Karpas-422 (cell line): ENCODE results near the gene RCAN3. TPM values are rescaled to one million over a fixed set of nuclear protein-coding genes. Genes with fewer than 3 reads are reported as not detected.
"Not testable (repeated sequence)": the region's sequence is repeated elsewhere in the genome, so short reads cannot be mapped to it uniquely, and the experiment has no call there.

Source experiments
- DNase-seq: peaks from one replicate; pipeline ENCODE4 v3.0.0-alpha.2; 2015
- H2AFZ ChIP-seq: fragments of 200-600 bp; sonication (generic); 2 replicates; pipeline ENCODE4 v1.6.1; 2014; ENCODE audit warnings: antibody characterized with exemption, low read length, mixed read lengths
- H3K27ac ChIP-seq: fragments of 200-600 bp; sonication (generic); 2 replicates; pipeline ENCODE4 v1.5.1; 2014; ENCODE audit warnings: mild to moderate bottlenecking, low read length, moderate library complexity
- H3K27me3 ChIP-seq: fragments of 200-600 bp; sonication (generic); 2 replicates; pipeline ENCODE4 v1.6.1; 2014; ENCODE audit warnings: low read length, mixed read lengths
- H3K36me3 ChIP-seq: fragments of 200-600 bp; sonication (generic); 2 replicates; pipeline ENCODE4 v1.6.1; 2014; ENCODE audit warnings: low read length, mixed read lengths; ENCODE audit not compliant: insufficient read depth
- H3K4me1 ChIP-seq: fragments of 200-600 bp; sonication (generic); 2 replicates; pipeline ENCODE4 v1.6.1; 2014; ENCODE audit warnings: mild to moderate bottlenecking, low read length, mixed read lengths
- H3K4me2 ChIP-seq: fragments of 200-600 bp; sonication (generic); 2 replicates; pipeline ENCODE4 v1.6.1; 2014; ENCODE audit warnings: low read length, low read depth, mild to moderate bottlenecking; ENCODE audit not compliant: poor library complexity, severe bottlenecking
- H3K4me3 ChIP-seq: fragments of 200-600 bp; sonication (generic); 2 replicates; pipeline ENCODE4 v1.5.1; 2014; ENCODE audit warnings: mild to moderate bottlenecking, antibody characterized with exemption, low read length, mixed read lengths
- H3K79me2 ChIP-seq: fragments of 200-600 bp; sonication (generic); 2 replicates; pipeline ENCODE4 v1.6.1; 2014; ENCODE audit warnings: mild to moderate bottlenecking, low read length, mixed read lengths
- H3K9ac ChIP-seq: fragments of 200-600 bp; sonication (generic); 2 replicates; pipeline ENCODE4 v1.6.0; 2014; ENCODE audit warnings: low read length
- H3K9me2 ChIP-seq: fragments of 200-600 bp; sonication (generic), shearing (Covaris generic); replicated peaks from 2 replicates; pipeline ENCODE4 v1.6.0; 2014; ENCODE audit warnings: mild to moderate bottlenecking, low read length, moderate library complexity; ENCODE audit not compliant: insufficient read depth
- H3K9me3 ChIP-seq: fragments of 300-700, 200-600 bp; sonication (generic); 2 replicates; pipeline ENCODE4 v1.6.1; 2014; ENCODE audit warnings: low read length, mixed read lengths
- H4K20me1 ChIP-seq: fragments of 200-600 bp; sonication (generic); 2 replicates; pipeline ENCODE4 v1.6.1; 2014; ENCODE audit warnings: mild to moderate bottlenecking, antibody characterized with exemption, low read length, low read depth; ENCODE audit not compliant: insufficient read depth
- total RNA-seq: library from RNA; depleted of rRNA; stranded (reverse); fragments of >200 nt; shearing (Covaris generic); gene quantifications from 2 replicates; pipeline ENCODE4 v1.2.3, GENCODE V29; 2014; ENCODE audit warnings: low replicate concordance

RCAN3 gene
- total RNA-seq, 1 experiment from 2014 or later, result 4.8 TPM

- Histone ChIP-seq H3K4me1 (no peaks in the 10 kb centered on the region), H3K27me3 (no peaks in the 10 kb centered on the region), H4K20me1 (no peaks in the 10 kb centered on the region), H2AFZ (no peak overlapping the region), H3K4me3 (no peak overlapping the region), H3K9ac (no peak overlapping the region), H3K27ac (no peak overlapping the region), H3K9me2 (no peaks in the 10 kb centered on the region), H3K79me2 (no peaks in the 10 kb centered on the region), H3K36me3 (no peaks in the 10 kb centered on the region), H3K4me2 (no peak overlapping the region), H3K9me3 (no peaks in the 10 kb centered on the region)
- no peak for DNase-seq
Measured at GRCh38 chr1:24528744-24529143, 26.1 kb downstream of the RCAN3 start.

- H4K20me1 ChIP-seq, DNase-seq, H3K9me3 ChIP-seq, H3K4me2 ChIP-seq, H3K9me2 ChIP-seq, H3K4me1 ChIP-seq, H3K79me2 ChIP-seq, H3K4me3 ChIP-seq, H3K27ac ChIP-seq, H3K27me3 ChIP-seq, H2AFZ ChIP-seq, H3K36me3 ChIP-seq, H3K9ac ChIP-seq: not testable (repeated sequence)
Measured at GRCh38 chr1:24529292-24529691, 26.7 kb downstream of the RCAN3 start.

GRCh38 chr1:24535021-24535424, 32.4 kb downstream of the RCAN3 start:
- no peaks in the 10 kb centered on the region for H3K9me2 ChIP-seq
- H3K9me3 ChIP-seq, result no peaks in the 10 kb centered on the region
- peak overlapping the region; percentile 66 for H3K4me3 ChIP-seq
- H3K4me2 ChIP-seq, result peak overlapping the region; percentile 85
- DNase-seq, result peak; percentile 77
- no peaks in the 10 kb centered on the region for H3K79me2 ChIP-seq
- peak overlapping the region; percentile 80 for H2AFZ ChIP-seq
- peak overlapping the region; percentile 86 for H3K27ac ChIP-seq
- H3K9ac ChIP-seq, result peak overlapping the region; percentile 71
- H3K36me3 ChIP-seq, result no peaks in the 10 kb centered on the region
- no peaks in the 10 kb centered on the region for H4K20me1 ChIP-seq
- H3K27me3 ChIP-seq, result no peaks in the 10 kb centered on the region
- H3K4me1 ChIP-seq, result peaks cover 42% of the 10 kb centered on the region

GRCh38 chr1:24535778-24536177, 33.1 kb downstream of the RCAN3 start:
- 0 out of 2 replicates have a peak overlapping the region, but pooled peaks have one; percentile 52 for H3K9ac ChIP-seq
- DNase-seq, result no peak
- H3K4me1 ChIP-seq, result peaks cover 50% of the 10 kb centered on the region

DNA sequence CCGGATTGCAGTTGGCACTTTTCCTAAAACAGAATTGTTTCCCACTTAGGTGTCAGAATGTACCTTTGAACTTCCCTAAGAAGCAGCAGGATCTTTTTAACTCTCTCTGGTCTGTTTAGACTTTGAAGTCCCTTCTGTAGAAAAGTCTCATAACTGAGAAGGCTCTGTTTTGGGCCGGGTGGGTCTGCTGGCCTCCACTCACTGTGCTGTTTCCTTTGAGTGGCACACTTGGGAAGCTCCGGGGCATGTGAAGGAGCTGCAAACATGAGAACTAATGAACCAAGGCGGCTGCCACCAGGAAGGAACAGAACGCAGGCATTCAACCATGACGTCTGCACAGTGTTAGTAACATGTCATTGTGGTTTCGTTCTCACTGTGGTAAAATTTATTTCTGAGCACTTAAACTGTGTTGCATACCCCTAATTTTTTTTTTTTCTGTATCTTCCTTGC, 33.8 kb downstream of the RCAN3 start:
- Histone ChIP-seq H3K9me2 (no peaks in the 10 kb centered on the region), H3K9ac (peak overlapping the region; percentile 52), H3K4me2 (peak overlapping the region; percentile 85), H3K27me3 (no peaks in the 10 kb centered on the region), H2AFZ (peak overlapping the region; percentile 80), H3K27ac (peak overlapping the region; percentile 86), H3K4me1 (peaks cover 56% of the 10 kb centered on the region), H3K9me3 (no peaks in the 10 kb centered on the region), H3K36me3 (no peaks in the 10 kb centered on the region), H4K20me1 (no peaks in the 10 kb centered on the region), H3K4me3 (peak overlapping the region; percentile 66), H3K79me2 (no peaks in the 10 kb centered on the region)
- DNase-seq, result peak; percentile 84

More at GRCh38 chr1:24535778-24536177, 33.1 kb downstream of the RCAN3 start:
- peak overlapping the region; percentile 86 for H3K27ac ChIP-seq
- H3K4me2 ChIP-seq, result peak overlapping the region; percentile 85
- H4K20me1 ChIP-seq, result no peaks in the 10 kb centered on the region
- peak overlapping the region; percentile 66 for H3K4me3 ChIP-seq
- no peaks in the 10 kb centered on the region for H3K27me3 ChIP-seq
- H3K36me3 ChIP-seq, result no peaks in the 10 kb centered on the region
- H3K9me3 ChIP-seq, result no peaks in the 10 kb centered on the region
- H2AFZ ChIP-seq, result peak overlapping the region; percentile 80
- no peaks in the 10 kb centered on the region for H3K9me2 ChIP-seq
- no peaks in the 10 kb centered on the region for H3K79me2 ChIP-seq

DNA sequence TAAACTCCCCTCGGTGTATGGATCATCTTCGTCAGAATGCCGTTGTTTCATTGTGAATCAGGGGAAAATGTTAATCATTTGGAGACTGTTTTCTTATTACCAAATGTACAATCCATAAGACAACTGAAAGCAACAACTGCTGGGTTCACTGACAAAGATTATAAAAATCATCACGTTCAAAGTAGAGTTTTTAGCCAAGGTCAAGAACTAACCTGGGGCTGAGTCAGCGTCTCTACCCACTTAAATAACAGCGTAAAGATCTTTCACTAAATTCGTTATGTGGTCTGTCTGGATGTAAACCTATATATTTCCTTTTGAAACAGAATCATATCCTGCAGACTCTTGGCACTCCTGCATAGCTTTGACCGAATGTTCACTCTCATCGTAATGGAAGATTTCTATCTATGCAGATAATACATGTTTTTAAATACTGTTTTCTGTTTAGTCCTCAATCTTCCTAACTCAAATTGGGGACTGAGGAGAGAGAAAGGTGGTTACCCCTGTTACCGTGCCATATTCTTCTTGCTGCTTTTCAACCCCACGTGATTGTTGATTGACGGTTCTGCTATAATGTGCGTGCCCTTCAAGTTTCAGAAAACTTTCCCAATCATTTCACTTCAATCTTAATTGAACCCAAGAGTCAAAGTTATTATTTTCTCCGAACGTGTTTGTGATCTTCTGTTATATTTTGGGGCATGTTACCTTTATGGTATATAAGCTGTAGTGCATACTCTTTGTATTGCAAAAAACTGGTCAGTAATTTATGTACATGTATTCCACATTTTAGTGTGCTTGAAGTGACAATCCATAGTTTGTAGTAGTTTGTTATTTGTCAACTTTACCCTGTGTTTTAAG, 37.6 kb downstream of the RCAN3 start:
- H3K4me1 ChIP-seq, result peaks cover 54% of the 10 kb centered on the region
- no peaks in the 10 kb centered on the region for H3K36me3 ChIP-seq
- no peak overlapping the region for H3K27ac ChIP-seq
- no peak for DNase-seq
- H3K9me2 ChIP-seq, result no peaks in the 10 kb centered on the region
- H2AFZ ChIP-seq, result peak overlapping the region; percentile 4; the same call in 1 of the 2 replicates
- no peak overlapping the region for H3K4me3 ChIP-seq
- no peak overlapping the region for H3K9ac ChIP-seq
- H4K20me1 ChIP-seq, result no peaks in the 10 kb centered on the region
- no peaks in the 10 kb centered on the region for H3K9me3 ChIP-seq
- H3K27me3 ChIP-seq, result no peaks in the 10 kb centered on the region
- H3K79me2 ChIP-seq, result no peaks in the 10 kb centered on the region
- H3K4me2 ChIP-seq, result peak overlapping the region; percentile 20

DNA sequence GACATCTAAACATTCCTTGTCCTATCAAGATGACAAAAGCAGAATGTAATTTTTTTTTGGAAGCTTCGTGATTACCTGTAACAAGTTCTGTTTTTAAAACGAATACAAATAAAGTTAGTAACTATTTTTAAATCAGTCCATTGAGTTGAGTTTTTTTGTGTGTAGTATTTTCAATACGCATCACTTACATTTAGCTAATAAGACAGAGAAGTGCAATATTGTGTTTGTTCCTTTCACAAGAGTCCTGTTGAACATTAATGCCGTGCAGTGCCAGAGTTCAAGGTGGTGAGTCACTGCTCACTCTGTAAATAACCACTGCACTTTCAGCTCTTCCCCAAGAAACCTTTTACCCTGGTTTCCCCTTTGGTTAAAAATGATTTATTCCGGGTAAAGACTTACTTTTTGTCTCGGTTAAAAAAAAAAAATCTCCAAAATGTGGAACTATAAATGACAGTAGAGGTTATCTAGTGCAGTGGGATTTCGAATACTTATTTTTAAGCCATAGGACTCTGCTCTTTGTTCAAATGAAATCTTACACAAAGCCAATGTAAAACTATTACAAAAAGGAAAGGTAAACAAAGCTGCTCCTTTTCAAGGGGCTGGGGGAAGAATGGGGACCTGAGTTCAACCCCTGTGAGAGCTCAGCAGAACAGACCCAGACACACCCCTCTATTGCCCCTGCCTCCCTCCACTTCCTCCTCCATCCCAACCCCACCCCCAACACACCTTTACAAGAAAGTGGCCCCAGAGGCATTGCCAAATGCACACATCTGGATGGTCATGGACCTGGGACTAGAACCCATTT, 38.5 kb downstream of the RCAN3 start:
- H3K9me2 ChIP-seq, result no peaks in the 10 kb centered on the region
- H3K4me1 ChIP-seq, result peaks cover 46% of the 10 kb centered on the region
- H3K27ac ChIP-seq, result no peak overlapping the region
- H2AFZ ChIP-seq, result peak overlapping the region; percentile 4; the same call in 1 of the 2 replicates
- H3K79me2 ChIP-seq, result no peaks in the 10 kb centered on the region
- peak; percentile 51 for DNase-seq
- H3K36me3 ChIP-seq, result no peaks in the 10 kb centered on the region
- H3K27me3 ChIP-seq, result no peaks in the 10 kb centered on the region
- H3K4me2 ChIP-seq, result peak overlapping the region; percentile 20
- no peaks in the 10 kb centered on the region for H3K9me3 ChIP-seq
- no peak overlapping the region for H3K4me3 ChIP-seq
- H3K9ac ChIP-seq, result no peak overlapping the region
- no peaks in the 10 kb centered on the region for H4K20me1 ChIP-seq
